GM21737 (cell line): Measurements from ENCODE around the gene ATP1A1.
A peak's percentile ranks its signal among the peaks of the same experiment; 100 is the strongest.

Experiments
- ATAC-seq: cut with Tn5 transposase; IDR thresholded peaks from one replicate; pipeline ENCODE4 v1.9.1; 2021; ENCODE audit warnings: mild to moderate bottlenecking, moderate library complexity; ENCODE audit not compliant: unreplicated experiment

Gene ATP1A1

GRCh38 chr1:116412480-116412798 lies 39.4 kb downstream of the ATP1A1 start:
- ATAC-seq = no peak

- ATAC-seq = no peak
These were observed 39.9 kb downstream of the ATP1A1 start for GRCh38 chr1:116412898-116413297.

GRCh38 chr1:116413414-116413813 lies 40.4 kb downstream of the ATP1A1 start:
- no peak for ATAC-seq

GRCh38 chr1:116414364-116414763 lies 41.3 kb downstream of the ATP1A1 start:
- no peak for ATAC-seq

- ATAC-seq = no peak
These were observed 42.2 kb downstream of the ATP1A1 start for GRCh38 chr1:116415200-116415698.

GRCh38 chr1:116415699-116416533 lies 42.9 kb downstream of the ATP1A1 start:
- no peak for ATAC-seq

- no peak for ATAC-seq
These were observed 43.9 kb downstream of the ATP1A1 start for GRCh38 chr1:116416854-116417513.

GRCh38 chr1:116417678-116418077 lies 44.6 kb downstream of the ATP1A1 start:
- no peak for ATAC-seq

GRCh38 chr1:116418091-116418830 lies 45.2 kb downstream of the ATP1A1 start:
- peak; percentile 77 for ATAC-seq

- no peak for ATAC-seq
These were observed 47.6 kb downstream of the ATP1A1 start for GRCh38 chr1:116420417-116421200.

- ATAC-seq = no peak
These were observed 51.4 kb downstream of the ATP1A1 start for GRCh38 chr1:116424438-116424837.

GRCh38 chr1:116424863-116425262 lies 51.8 kb downstream of the ATP1A1 start:
- no peak for ATAC-seq

- ATAC-seq = no peak
These were observed 52.9 kb downstream of the ATP1A1 start for GRCh38 chr1:116425987-116426386.

- no peak for ATAC-seq
These were observed 53.4 kb downstream of the ATP1A1 start for GRCh38 chr1:116426401-116426800.

GRCh38 chr1:116428576-116428975 lies 55.5 kb downstream of the ATP1A1 start:
- ATAC-seq = no peak

- no peak for ATAC-seq
These were observed 56.9 kb downstream of the ATP1A1 start for GRCh38 chr1:116429821-116430374.

- ATAC-seq = no peak
These were observed 58.9 kb downstream of the ATP1A1 start for GRCh38 chr1:116431870-116432500.

GRCh38 chr1:116432655-116433265 lies 59.7 kb downstream of the ATP1A1 start:
- ATAC-seq = no peak
